Osteoblast (primary cell): ENCODE measurements around the gene TBCEL. TPM values are rescaled to one million over a fixed set of nuclear protein-coding genes. Genes with fewer than 3 reads are reported as not detected.

Experiments used
- DNase-seq: peaks from one replicate; pipeline ENCODE4 v3.0.0; 2011; ENCODE audit warnings: low spot score, mixed read lengths; ENCODE audit not compliant: insufficient read length; ENCODE audit errors: missing footprints
- H2AFZ ChIP-seq: 2 replicates; pipeline ENCODE4 v1.6.0; 2011; ENCODE audit warnings: mild to moderate bottlenecking, low read length
- H3K27ac ChIP-seq: 2 replicates; pipeline ENCODE4 v1.5.1; 2011; ENCODE audit warnings: mild to moderate bottlenecking, low read depth, low read length, moderate library complexity
- H3K27me3 ChIP-seq: 2 replicates; pipeline ENCODE4 v1.6.0; 2012; ENCODE audit warnings: mild to moderate bottlenecking, control low read depth, inconsistent platforms, low read length, moderate library complexity; ENCODE audit not compliant: insufficient read depth
- H3K36me3 ChIP-seq: 2 replicates; pipeline ENCODE4 v1.5.1; 2011; ENCODE audit warnings: mild to moderate bottlenecking, low read length, control low read depth, moderate library complexity; ENCODE audit not compliant: insufficient read depth
- H3K4me1 ChIP-seq: 2 replicates; pipeline ENCODE4 v1.5.1; 2011; ENCODE audit warnings: mild to moderate bottlenecking, low read length, control low read depth, moderate library complexity; ENCODE audit not compliant: insufficient read depth
- H3K4me2 ChIP-seq: 2 replicates; pipeline ENCODE4 v1.6.0; 2011; ENCODE audit warnings: mild to moderate bottlenecking, low read length; ENCODE audit not compliant: insufficient read depth
- H3K4me3 ChIP-seq: fragments of 200-600 bp; sonication (generic); 3 replicates; pipeline ENCODE4 v1.5.1; 2012; ENCODE audit warnings: mild to moderate bottlenecking, low read length, inconsistent platforms; ENCODE audit not compliant: insufficient read depth
- H3K79me2 ChIP-seq: 2 replicates; pipeline ENCODE4 v1.6.0; 2012; ENCODE audit warnings: mild to moderate bottlenecking, low read length, control low read depth, inconsistent platforms; ENCODE audit not compliant: insufficient read depth
- H3K9me3 ChIP-seq: 2 replicates; pipeline ENCODE4 v1.5.1; 2011; ENCODE audit warnings: low read depth, low read length, control low read depth
- H4K20me1 ChIP-seq: 2 replicates; pipeline ENCODE4 v1.6.0; 2012; ENCODE audit warnings: mild to moderate bottlenecking, low read length, control low read depth; ENCODE audit not compliant: insufficient read depth
- CTCF ChIP-seq: IDR thresholded peaks from 2 replicates; pipeline ENCODE4 v1.5.1; 2011; ENCODE audit warnings: mild to moderate bottlenecking, low read depth, low read length, moderate library complexity; ENCODE audit errors: extremely low read depth
- total RNA-seq: library from RNA; depleted of rRNA; stranded (reverse); fragments of >200 nt; gene quantifications from 2 replicates; pipeline ENCODE4 v1.2.3, GENCODE V29; 2012

TBCEL gene
- total RNA-seq, 1 donor, result 41.6 TPM

GRCh38 chr11:121122328-121122727, 98.4 kb downstream of the TBCEL start:
- no peak overlapping the region for H3K4me2 ChIP-seq
- H3K27me3 ChIP-seq, result no peaks in the 10 kb centered on the region
- H2AFZ ChIP-seq, result no peak overlapping the region
- H3K4me1 ChIP-seq, result no peaks in the 10 kb centered on the region
- H4K20me1 ChIP-seq, result no peaks in the 10 kb centered on the region
- DNase-seq, result no peak
- no peaks in the 10 kb centered on the region for H3K9me3 ChIP-seq
- H3K27ac ChIP-seq, result no peak overlapping the region
- TF ChIP-seq CTCF, result no peak
- H3K79me2 ChIP-seq, result no peaks in the 10 kb centered on the region
- no peaks in the 10 kb centered on the region for H3K36me3 ChIP-seq
- H3K4me3 ChIP-seq, result no peak overlapping the region

DNA sequence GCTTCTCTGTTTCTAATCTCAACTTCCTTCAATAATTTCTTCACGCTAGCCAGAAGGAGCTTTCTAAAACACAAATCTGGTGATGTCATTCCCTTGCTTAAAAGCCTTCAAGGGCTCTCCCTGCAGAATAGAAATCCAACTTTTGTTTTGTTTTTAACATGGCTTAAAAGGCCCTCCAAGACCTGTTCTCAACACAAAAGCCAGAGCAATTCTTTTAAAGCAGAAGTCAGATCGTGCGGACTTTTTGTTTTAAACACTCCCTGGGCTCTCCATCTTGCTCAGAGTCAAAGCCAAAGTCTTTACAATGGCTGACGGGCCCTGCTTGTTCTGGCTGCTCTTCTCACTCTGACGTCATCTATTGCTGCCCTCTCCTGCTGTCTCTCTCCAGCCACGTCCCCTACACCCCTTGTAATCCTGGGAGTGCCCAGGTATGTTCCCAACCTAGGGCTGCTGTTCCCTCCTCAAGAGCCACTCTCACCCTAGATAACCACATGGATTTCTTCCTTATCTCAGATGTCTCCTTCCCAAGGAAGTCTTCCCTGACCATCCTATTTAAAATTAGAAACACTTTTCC, 99.7 kb downstream of the TBCEL start:
- DNase-seq, result no peak
- no peak overlapping the region for H2AFZ ChIP-seq
- no peaks in the 10 kb centered on the region for H4K20me1 ChIP-seq
- H3K4me2 ChIP-seq, result no peak overlapping the region
- no peak overlapping the region for H3K4me3 ChIP-seq
- no peaks in the 10 kb centered on the region for H3K27me3 ChIP-seq
- no peak overlapping the region for H3K27ac ChIP-seq
- H3K79me2 ChIP-seq, result no peaks in the 10 kb centered on the region
- no peak for TF ChIP-seq CTCF
- no peaks in the 10 kb centered on the region for H3K36me3 ChIP-seq
- H3K4me1 ChIP-seq, result no peaks in the 10 kb centered on the region
- no peaks in the 10 kb centered on the region for H3K9me3 ChIP-seq

DNA sequence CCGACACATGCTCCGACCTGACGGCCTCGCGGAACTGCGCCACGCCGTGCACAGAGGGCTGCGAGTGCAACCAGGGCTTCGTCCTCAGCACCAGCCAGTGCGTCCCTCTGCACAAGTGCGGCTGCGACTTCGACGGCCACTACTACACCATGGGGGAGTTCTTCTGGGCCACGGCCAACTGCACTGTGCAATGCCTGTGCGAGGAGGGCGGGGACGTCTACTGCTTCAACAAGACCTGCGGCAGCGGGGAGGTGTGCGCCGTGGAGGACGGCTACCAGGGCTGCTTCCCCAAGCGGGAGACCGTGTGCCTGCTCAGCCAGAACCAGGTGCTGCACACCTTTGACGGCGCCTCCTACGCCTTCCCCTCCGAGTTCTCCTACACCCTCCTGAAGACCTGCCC, 103.9 kb downstream of the TBCEL start:
- Histone ChIP-seq H2AFZ (no peak overlapping the region), H3K36me3 (no peaks in the 10 kb centered on the region), H3K27ac (no peak overlapping the region), H3K4me3 (no peak overlapping the region), H3K4me2 (no peak overlapping the region), H3K9me3 (no peaks in the 10 kb centered on the region), H3K4me1 (no peaks in the 10 kb centered on the region), H3K79me2 (no peaks in the 10 kb centered on the region), H3K27me3 (no peaks in the 10 kb centered on the region), H4K20me1 (no peaks in the 10 kb centered on the region)
- TF ChIP-seq CTCF, result no peak
- DNase-seq, result no peak

DNA sequence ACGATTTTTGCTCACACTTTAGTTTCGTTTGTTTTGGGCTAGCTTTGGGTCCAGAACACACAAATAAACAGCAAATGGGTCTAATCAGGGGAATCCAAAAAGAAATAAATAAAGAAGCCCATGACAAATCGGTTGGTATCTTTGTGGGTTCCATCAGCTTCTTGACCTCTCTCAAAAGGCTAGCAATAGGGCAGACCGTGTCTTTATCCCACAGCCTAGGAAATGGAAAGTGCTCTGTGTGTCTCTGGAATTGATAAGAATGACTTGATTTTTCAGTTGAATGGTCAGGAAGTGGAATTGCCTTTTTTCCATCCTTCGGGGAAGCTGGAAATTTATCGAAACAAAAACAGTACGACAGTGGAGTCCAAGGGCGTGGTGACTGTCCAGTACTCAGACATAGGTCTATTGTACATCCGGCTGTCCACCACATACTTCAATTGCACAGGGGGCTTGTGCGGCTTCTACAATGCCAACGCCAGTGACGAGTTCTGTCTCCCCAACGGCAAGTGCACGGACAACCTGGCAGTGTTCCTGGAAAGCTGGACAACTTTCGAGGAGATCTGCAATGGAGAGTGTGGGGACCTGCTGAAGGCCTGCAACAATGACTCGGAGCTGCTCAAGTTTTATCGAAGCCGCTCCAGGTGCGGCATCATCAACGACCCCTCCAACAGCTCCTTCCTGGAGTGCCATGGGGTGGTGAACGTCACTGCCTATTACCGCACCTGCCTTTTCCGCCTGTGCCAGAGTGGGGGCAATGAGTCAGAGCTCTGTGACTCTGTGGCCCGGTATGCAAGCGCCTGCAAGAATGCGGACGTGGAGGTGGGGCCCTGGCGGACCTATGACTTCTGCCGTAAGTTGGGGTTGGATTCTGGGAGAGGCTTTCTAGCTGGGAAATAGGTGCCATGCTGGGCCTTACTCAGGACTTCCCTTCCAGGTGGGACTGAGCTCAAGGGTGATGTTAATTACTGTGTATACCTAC, 105.7 kb downstream of the TBCEL start:
- no peaks in the 10 kb centered on the region for H3K4me1 ChIP-seq
- no peak overlapping the region for H3K4me2 ChIP-seq
- H3K27me3 ChIP-seq, result no peaks in the 10 kb centered on the region
- H3K79me2 ChIP-seq, result no peaks in the 10 kb centered on the region
- H4K20me1 ChIP-seq, result no peaks in the 10 kb centered on the region
- no peaks in the 10 kb centered on the region for H3K9me3 ChIP-seq
- no peak overlapping the region for H3K4me3 ChIP-seq
- H3K27ac ChIP-seq, result no peak overlapping the region
- no peak for DNase-seq
- no peak overlapping the region for H2AFZ ChIP-seq
- no peak for TF ChIP-seq CTCF
- no peaks in the 10 kb centered on the region for H3K36me3 ChIP-seq
